GM21526 (cell line): Measurements from ENCODE around the gene CDK17.
"Not testable (repeated sequence)": the region's sequence is repeated elsewhere in the genome, so short reads cannot be mapped to it uniquely, and the experiment has no call there.

Experiments
- ATAC-seq: cut with Tn5 transposase; IDR thresholded peaks from one replicate; pipeline ENCODE4 v1.9.1; 2021; ENCODE audit warnings: moderate library complexity; ENCODE audit not compliant: unreplicated experiment, low FRiP score

CDK17 gene

GRCh38 chr12:96326628-96327227 is 73.5 kb downstream of the CDK17 start:
- ATAC-seq, result no peak

GRCh38 chr12:96323906-96324305 is 76.3 kb downstream of the CDK17 start:
- ATAC-seq, result no peak

- ATAC-seq, result no peak
These were observed 77.5 kb downstream of the CDK17 start for GRCh38 chr12:96322720-96323119.

GRCh38 chr12:96321941-96322340 is 78.3 kb downstream of the CDK17 start:
- ATAC-seq, result no peak

- ATAC-seq, result not testable (repeated sequence)
These were observed 82.4 kb downstream of the CDK17 start for GRCh38 chr12:96317801-96318200.

- ATAC-seq, result not testable (repeated sequence)
These were observed 84.3 kb downstream of the CDK17 start for GRCh38 chr12:96315741-96316481.

GRCh38 chr12:96314723-96315122 is 85.5 kb downstream of the CDK17 start:
- ATAC-seq, result no peak

GRCh38 chr12:96313606-96314005 is 86.6 kb downstream of the CDK17 start:
- ATAC-seq, result no peak

GRCh38 chr12:96311191-96311590 is 89.0 kb downstream of the CDK17 start:
- ATAC-seq, result no peak

GRCh38 chr12:96310067-96310466 is 90.2 kb downstream of the CDK17 start:
- no peak for ATAC-seq

- no peak for ATAC-seq
These were observed 91.4 kb downstream of the CDK17 start for GRCh38 chr12:96308881-96309280.

- ATAC-seq, result no peak
These were observed 94.6 kb downstream of the CDK17 start for GRCh38 chr12:96305665-96306064.

GRCh38 chr12:96303653-96304052 is 96.6 kb downstream of the CDK17 start:
- ATAC-seq, result no peak

GRCh38 chr12:96302687-96303310 is 97.4 kb downstream of the CDK17 start:
- no peak for ATAC-seq

GRCh38 chr12:96301732-96302131 is 98.5 kb downstream of the CDK17 start:
- ATAC-seq, result no peak

- no peak for ATAC-seq
These were observed 100.2 kb downstream of the CDK17 start for GRCh38 chr12:96300064-96300463.

- no peak for ATAC-seq
These were observed 102.7 kb downstream of the CDK17 start for GRCh38 chr12:96297504-96297903.

- no peak for ATAC-seq
These were observed 104.6 kb downstream of the CDK17 start for GRCh38 chr12:96295532-96296160.

GRCh38 chr12:96294831-96295230 is 105.4 kb downstream of the CDK17 start:
- no peak for ATAC-seq

GRCh38 chr12:96293093-96293492 is 107.1 kb downstream of the CDK17 start:
- no peak for ATAC-seq

- ATAC-seq, result no peak
These were observed 111.2 kb downstream of the CDK17 start for GRCh38 chr12:96289067-96289466.
